Thyroid gland (tissue), 4 donors: ENCODE results near the gene TCF7L1.

Source experiments
- CTCF ChIP-seq, 6 experiments: fragments of 200-600 bp in 3 of 6; fragments of 450-650 bp in 3 of 6; sonication (generic) in 3 of 6; IDR thresholded peaks; one replicate each; pipeline ENCODE4 v1.5.1; 2016 to 2019; ENCODE audit warnings: antibody characterized with exemption in 6 of 6, mild to moderate bottlenecking in 2 of 6, inconsistent platforms in 1 of 6, moderate library complexity in 1 of 6
- POLR2A ChIP-seq, 2 donors: fragments of 450-650 bp; IDR thresholded peaks; one replicate each; pipeline ENCODE4 v1.6.1; 2017; ENCODE audit warnings: antibody characterized with exemption in 2 of 2, mild to moderate bottlenecking in 2 of 2, moderate library complexity in 1 of 2

GRCh38 chr2:85318222-85319074 lies 185.3 kb downstream of the TCF7L1 start:
- no peak for TF ChIP-seq CTCF (IDR thresholded peaks at IDR 0.05)
- TF ChIP-seq POLR2A (IDR thresholded peaks at IDR 0.05): no peak
